ENCODE data around the gene UVRAG. TPM values are rescaled to one million over a fixed set of nuclear protein-coding genes. Genes with fewer than 3 reads are reported as not detected.

Gene UVRAG
- total RNA-seq, 1 donor: 28.2 TPM

DNA sequence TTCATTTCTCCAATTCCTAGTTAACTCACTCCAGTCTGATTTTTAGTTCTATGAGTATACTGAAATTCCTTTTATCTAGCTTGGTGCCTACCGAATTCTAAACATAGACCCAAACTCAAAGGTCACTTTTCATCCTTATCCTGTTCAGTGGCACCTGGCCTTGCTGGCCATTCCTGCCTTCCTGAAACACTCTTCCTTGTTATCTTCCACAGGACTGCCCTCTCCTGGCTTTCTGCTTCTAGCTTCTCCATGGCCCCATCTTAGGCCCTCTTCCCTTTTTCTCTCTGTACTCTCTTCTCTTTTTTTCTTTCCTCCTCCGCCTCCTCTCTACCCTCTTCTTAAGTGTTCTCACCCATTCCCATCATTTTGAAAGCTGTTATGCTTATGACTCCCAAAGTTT is 304.0 kb downstream of the UVRAG start:
- Histone ChIP-seq H3K36me3 (ENCODE audit: insufficient read depth, low read length) (no peaks in the 10 kb centered on the region), H3K4me3 (ENCODE audit: insufficient read depth, low read length) (no peak overlapping the region), H3K9me3 (ENCODE audit: low read depth, low read length) (no peaks in the 10 kb centered on the region), H3K4me2 (ENCODE audit: insufficient read depth, low read length) (no peak overlapping the region), H3K4me1 (ENCODE audit: insufficient read depth, low read length) (no peaks in the 10 kb centered on the region), H3K27ac (ENCODE audit: low read depth, low read length) (no peak overlapping the region), H4K20me1 (ENCODE audit: insufficient read depth, low read length) (no peaks in the 10 kb centered on the region), H3K27me3 (ENCODE audit: insufficient read depth, low read length) (no peaks in the 10 kb centered on the region), H3K79me2 (ENCODE audit: insufficient read depth, low read length) (no peaks in the 10 kb centered on the region), H2AFZ (ENCODE audit: low read length) (no peak overlapping the region)
- no peak for DNase-seq (ENCODE audit: insufficient read length, low spot score, missing footprints)
- TF ChIP-seq, protein P1, sequence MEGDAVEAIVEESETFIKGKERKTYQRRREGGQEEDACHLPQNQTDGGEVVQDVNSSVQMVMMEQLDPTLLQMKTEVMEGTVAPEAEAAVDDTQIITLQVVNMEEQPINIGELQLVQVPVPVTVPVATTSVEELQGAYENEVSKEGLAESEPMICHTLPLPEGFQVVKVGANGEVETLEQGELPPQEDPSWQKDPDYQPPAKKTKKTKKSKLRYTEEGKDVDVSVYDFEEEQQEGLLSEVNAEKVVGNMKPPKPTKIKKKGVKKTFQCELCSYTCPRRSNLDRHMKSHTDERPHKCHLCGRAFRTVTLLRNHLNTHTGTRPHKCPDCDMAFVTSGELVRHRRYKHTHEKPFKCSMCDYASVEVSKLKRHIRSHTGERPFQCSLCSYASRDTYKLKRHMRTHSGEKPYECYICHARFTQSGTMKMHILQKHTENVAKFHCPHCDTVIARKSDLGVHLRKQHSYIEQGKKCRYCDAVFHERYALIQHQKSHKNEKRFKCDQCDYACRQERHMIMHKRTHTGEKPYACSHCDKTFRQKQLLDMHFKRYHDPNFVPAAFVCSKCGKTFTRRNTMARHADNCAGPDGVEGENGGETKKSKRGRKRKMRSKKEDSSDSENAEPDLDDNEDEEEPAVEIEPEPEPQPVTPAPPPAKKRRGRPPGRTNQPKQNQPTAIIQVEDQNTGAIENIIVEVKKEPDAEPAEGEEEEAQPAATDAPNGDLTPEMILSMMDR (IDR thresholded peaks at IDR 0.05; ENCODE audit: extremely low read depth, low read depth, low read length): no peak

DNA sequence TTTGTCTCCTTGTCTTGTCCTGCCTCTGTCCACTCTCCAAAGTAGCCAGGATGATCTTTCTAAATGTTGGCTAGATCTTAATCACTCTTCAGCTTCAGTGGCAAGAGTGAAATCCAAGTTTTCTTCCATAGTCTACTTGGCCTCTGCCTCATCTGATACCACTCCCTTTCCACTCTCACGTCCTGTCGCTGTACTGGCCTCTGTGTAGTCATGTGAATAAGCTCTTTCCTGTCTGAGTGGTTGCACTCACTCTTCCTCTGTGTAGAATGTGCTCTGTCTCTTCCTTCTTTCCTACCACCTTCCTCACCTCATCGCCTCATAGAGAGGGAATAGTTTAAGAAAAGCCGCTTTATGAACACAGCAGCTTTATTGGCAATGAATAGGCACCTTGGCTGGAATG is 304.8 kb downstream of the UVRAG start:
- DNase-seq (ENCODE audit: insufficient read length, low spot score, missing footprints): no peak

DNA sequence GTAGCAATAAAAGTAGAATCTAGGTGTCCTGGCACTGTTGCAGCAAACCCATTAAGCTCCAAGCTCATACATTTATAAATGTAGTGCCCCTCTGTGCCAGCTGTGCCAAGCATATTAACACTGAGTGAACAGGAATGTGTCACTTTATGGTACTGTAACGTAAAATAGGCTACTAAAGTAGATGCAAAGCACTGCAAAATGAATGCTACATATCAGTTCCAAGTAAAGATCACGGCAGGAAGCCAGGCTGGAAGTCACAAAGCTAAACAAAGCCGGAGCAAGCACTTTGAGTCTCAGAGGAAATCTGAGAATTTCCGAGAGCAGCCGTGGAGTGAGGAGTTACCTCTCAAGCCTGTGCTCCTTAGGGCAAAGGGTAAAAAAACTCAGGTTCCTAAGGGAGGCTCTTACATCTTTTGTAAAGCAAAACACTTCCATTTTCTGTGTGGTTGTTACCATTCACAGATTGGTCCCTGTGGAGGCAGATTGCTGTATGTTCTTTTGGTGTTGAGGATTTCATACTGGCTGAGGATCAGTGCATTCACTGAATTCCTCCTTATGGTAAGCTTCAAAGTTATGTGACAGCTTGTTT is 305.6 kb downstream of the UVRAG start:
- Histone ChIP-seq H4K20me1 (ENCODE audit: insufficient read depth, low read length) (no peaks in the 10 kb centered on the region), H3K9me3 (ENCODE audit: low read depth, low read length) (no peaks in the 10 kb centered on the region), H3K4me3 (ENCODE audit: insufficient read depth, low read length) (no peak overlapping the region), H3K79me2 (ENCODE audit: insufficient read depth, low read length) (no peaks in the 10 kb centered on the region), H2AFZ (ENCODE audit: low read length) (no peak overlapping the region), H3K4me2 (ENCODE audit: insufficient read depth, low read length) (no peak overlapping the region), H3K27me3 (ENCODE audit: insufficient read depth, low read length) (no peaks in the 10 kb centered on the region), H3K4me1 (ENCODE audit: insufficient read depth, low read length) (peaks cover 2% of the 10 kb centered on the region), H3K27ac (ENCODE audit: low read depth, low read length) (no peak overlapping the region), H3K36me3 (ENCODE audit: insufficient read depth, low read length) (no peaks in the 10 kb centered on the region)
- no peak for DNase-seq (ENCODE audit: insufficient read length, low spot score, missing footprints)
- TF ChIP-seq, protein P1 (IDR thresholded peaks at IDR 0.05; ENCODE audit: extremely low read depth, low read depth, low read length): no peak

More for the DNA sequence above, 304.8 kb downstream of the UVRAG start:
- Histone ChIP-seq H3K9me3 (ENCODE audit: low read depth, low read length) (no peaks in the 10 kb centered on the region), H3K27ac (ENCODE audit: low read depth, low read length) (no peak overlapping the region), H3K4me1 (ENCODE audit: insufficient read depth, low read length) (no peaks in the 10 kb centered on the region), H3K79me2 (ENCODE audit: insufficient read depth, low read length) (no peaks in the 10 kb centered on the region), H4K20me1 (ENCODE audit: insufficient read depth, low read length) (no peaks in the 10 kb centered on the region), H3K4me2 (ENCODE audit: insufficient read depth, low read length) (no peak overlapping the region), H3K36me3 (ENCODE audit: insufficient read depth, low read length) (no peaks in the 10 kb centered on the region), H2AFZ (ENCODE audit: low read length) (no peak overlapping the region), H3K4me3 (ENCODE audit: insufficient read depth, low read length) (no peak overlapping the region), H3K27me3 (ENCODE audit: insufficient read depth, low read length) (no peaks in the 10 kb centered on the region)
- TF ChIP-seq, protein P1 (IDR thresholded peaks at IDR 0.05; ENCODE audit: extremely low read depth, low read depth, low read length): no peak

DNA sequence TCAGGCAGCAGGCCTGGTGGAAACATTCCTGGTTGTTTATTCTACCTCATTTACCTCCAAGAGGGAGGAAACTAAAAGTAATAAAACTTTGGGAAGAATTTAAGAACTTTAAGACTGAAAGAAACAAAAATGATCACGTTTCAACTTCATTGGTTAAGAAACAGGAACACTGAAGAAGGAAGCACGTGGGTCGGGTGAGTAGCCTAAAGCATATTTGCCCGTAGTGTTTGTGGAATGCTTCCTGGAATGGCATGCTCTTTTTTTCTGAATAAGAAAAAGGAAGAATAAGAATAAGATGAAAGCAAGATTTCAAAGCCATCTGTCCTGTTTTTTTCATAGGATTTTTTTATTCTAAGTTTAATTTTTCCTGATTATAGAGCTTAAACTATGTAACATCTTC is 308.2 kb downstream of the UVRAG start:
- TF ChIP-seq, protein P1 (IDR thresholded peaks at IDR 0.05; ENCODE audit: extremely low read depth, low read depth, low read length): no peak
- H3K27me3 ChIP-seq (ENCODE audit: insufficient read depth, low read length): no peaks in the 10 kb centered on the region
- no peaks in the 10 kb centered on the region for H3K79me2 ChIP-seq (ENCODE audit: insufficient read depth, low read length)
- no peak overlapping the region for H3K27ac ChIP-seq (ENCODE audit: low read depth, low read length)
- no peak overlapping the region for H3K4me2 ChIP-seq (ENCODE audit: insufficient read depth, low read length)
- no peak overlapping the region for H3K4me3 ChIP-seq (ENCODE audit: insufficient read depth, low read length)
- no peak for DNase-seq (ENCODE audit: insufficient read length, low spot score, missing footprints)
- peaks cover 2% of the 10 kb centered on the region for H3K4me1 ChIP-seq (ENCODE audit: insufficient read depth, low read length)
- H3K36me3 ChIP-seq (ENCODE audit: insufficient read depth, low read length): no peaks in the 10 kb centered on the region
- no peaks in the 10 kb centered on the region for H3K9me3 ChIP-seq (ENCODE audit: low read depth, low read length)
- H4K20me1 ChIP-seq (ENCODE audit: insufficient read depth, low read length): no peaks in the 10 kb centered on the region
- no peak overlapping the region for H2AFZ ChIP-seq (ENCODE audit: low read length)

Data from osteoblast (primary cell).